ENCODE results near the gene ANLN.

DNA sequence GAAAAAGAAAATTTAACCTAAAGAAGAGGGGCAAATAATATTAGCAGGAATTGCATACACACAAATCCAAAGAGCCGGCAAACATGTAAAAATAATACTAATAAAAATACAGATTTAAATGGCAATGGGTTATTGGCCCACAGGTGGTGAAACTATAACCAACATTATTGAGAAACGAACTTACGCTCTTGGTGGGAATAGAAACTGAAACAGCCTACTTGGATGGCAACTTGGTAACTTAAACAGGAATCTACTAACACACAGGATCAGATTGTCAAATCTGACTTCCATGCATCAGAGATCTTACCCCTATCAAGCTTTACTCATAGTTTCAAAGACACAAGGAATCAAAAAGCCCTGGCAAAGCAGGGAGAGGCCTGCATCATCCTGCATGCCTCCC, 66.5 kb downstream of the ANLN start:
- TF ChIP-seq, protein P1, sequence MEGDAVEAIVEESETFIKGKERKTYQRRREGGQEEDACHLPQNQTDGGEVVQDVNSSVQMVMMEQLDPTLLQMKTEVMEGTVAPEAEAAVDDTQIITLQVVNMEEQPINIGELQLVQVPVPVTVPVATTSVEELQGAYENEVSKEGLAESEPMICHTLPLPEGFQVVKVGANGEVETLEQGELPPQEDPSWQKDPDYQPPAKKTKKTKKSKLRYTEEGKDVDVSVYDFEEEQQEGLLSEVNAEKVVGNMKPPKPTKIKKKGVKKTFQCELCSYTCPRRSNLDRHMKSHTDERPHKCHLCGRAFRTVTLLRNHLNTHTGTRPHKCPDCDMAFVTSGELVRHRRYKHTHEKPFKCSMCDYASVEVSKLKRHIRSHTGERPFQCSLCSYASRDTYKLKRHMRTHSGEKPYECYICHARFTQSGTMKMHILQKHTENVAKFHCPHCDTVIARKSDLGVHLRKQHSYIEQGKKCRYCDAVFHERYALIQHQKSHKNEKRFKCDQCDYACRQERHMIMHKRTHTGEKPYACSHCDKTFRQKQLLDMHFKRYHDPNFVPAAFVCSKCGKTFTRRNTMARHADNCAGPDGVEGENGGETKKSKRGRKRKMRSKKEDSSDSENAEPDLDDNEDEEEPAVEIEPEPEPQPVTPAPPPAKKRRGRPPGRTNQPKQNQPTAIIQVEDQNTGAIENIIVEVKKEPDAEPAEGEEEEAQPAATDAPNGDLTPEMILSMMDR (IDR thresholded peaks at IDR 0.05) = no peak
- TF ChIP-seq POLR2A (IDR thresholded peaks at IDR 0.05) = no peak
